ENCODE measurements around the gene COA8. TPM values are rescaled to one million over a fixed set of nuclear protein-coding genes. Genes with fewer than 3 reads are reported as not detected.

COA8 gene
- total RNA-seq, 4 donors from 2014 or later: 1.5 to 17.1 (median 15.2) TPM; not detected in 1

- peaks cover 22 to 65% (median 40%) of the 10 kb centered on the region in 4 donors for H3K4me1 ChIP-seq
- peaks cover 0 to 20% (median 4%) of the 10 kb centered on the region in 4 donors for H3K36me3 ChIP-seq
- H3K4me3 ChIP-seq: no peak overlapping the region
- TF ChIP-seq POLR2A (IDR thresholded peaks at IDR 0.05) (no peak), POLR2AphosphoS5 (IDR thresholded peaks at IDR 0.05) (no peak), EP300 (IDR thresholded peaks at IDR 0.05; ENCODE audit: low read depth) (no peak)
- TF ChIP-seq, protein P1, sequence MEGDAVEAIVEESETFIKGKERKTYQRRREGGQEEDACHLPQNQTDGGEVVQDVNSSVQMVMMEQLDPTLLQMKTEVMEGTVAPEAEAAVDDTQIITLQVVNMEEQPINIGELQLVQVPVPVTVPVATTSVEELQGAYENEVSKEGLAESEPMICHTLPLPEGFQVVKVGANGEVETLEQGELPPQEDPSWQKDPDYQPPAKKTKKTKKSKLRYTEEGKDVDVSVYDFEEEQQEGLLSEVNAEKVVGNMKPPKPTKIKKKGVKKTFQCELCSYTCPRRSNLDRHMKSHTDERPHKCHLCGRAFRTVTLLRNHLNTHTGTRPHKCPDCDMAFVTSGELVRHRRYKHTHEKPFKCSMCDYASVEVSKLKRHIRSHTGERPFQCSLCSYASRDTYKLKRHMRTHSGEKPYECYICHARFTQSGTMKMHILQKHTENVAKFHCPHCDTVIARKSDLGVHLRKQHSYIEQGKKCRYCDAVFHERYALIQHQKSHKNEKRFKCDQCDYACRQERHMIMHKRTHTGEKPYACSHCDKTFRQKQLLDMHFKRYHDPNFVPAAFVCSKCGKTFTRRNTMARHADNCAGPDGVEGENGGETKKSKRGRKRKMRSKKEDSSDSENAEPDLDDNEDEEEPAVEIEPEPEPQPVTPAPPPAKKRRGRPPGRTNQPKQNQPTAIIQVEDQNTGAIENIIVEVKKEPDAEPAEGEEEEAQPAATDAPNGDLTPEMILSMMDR (IDR thresholded peaks at IDR 0.05): no peak
- H3K27ac ChIP-seq: peak overlapping the region; percentile 54 to 70 (median 64)
- WGBS, 2 donors (ENCODE audit: low coverage in 1 of 2): 74 to 85% methylated on average over 7 to 9 of the region's 9 CpGs
- H3K27me3 ChIP-seq: no peaks in the 10 kb centered on the region
- intact Hi-C loops (cut with DNase I; ENCODE audit: low total_unique reads) (no loop called here), in situ Hi-C loops (cut with MboI; ENCODE audit: low pct_ligation_motif_present in 1 of 4, low pct_unique_long_range_greater_than_20kb in 1 of 4, low sequenced_read_pairs in 3 of 4) (loop anchor here in 1 of 4 donors (10.0 kb wide), 1 partner anchor 55 kb away; no protein-coding TSS in a partner anchor)
- DNase-seq: no peak
- no peaks in the 10 kb centered on the region for H3K9me3 ChIP-seq
Observed at GRCh38 chr14:103559766-103560165, 3.0 kb upstream of the COA8 start.

GRCh38 chr14:103560691-103561090 is 2.1 kb upstream of the COA8 start:
- in situ Hi-C loops (cut with MboI; ENCODE audit: low pct_ligation_motif_present in 1 of 4, low pct_unique_long_range_greater_than_20kb in 1 of 4, low sequenced_read_pairs in 3 of 4): no loop called here
- Histone ChIP-seq H3K4me3 (peak overlapping the region in 1 of 4 donors; percentile 94), H3K27ac (peak overlapping the region in 3 of 4 donors; percentile 96 to 98 (median 98)), H3K9me3 (no peaks in the 10 kb centered on the region), H3K4me1 (peaks cover 22 to 68% (median 42%) of the 10 kb centered on the region in 4 donors), H3K36me3 (peaks cover 0 to 20% (median 4%) of the 10 kb centered on the region in 4 donors), H3K27me3 (no peaks in the 10 kb centered on the region)
- 40 to 73% methylated on average over 1 to 8 of the region's 8 CpGs for WGBS, 2 donors (ENCODE audit: low coverage in 1 of 2)
- no peak for DNase-seq
- intact Hi-C loops (cut with DNase I; ENCODE audit: low total_unique reads): no loop called here
- TF ChIP-seq EP300 (IDR thresholded peaks at IDR 0.05; ENCODE audit: low read depth) (no peak), POLR2A (IDR thresholded peaks at IDR 0.05) (no peak), POLR2AphosphoS5 (IDR thresholded peaks at IDR 0.05) (no peak)
- TF ChIP-seq, protein P1 (IDR thresholded peaks at IDR 0.05): no peak

DNA sequence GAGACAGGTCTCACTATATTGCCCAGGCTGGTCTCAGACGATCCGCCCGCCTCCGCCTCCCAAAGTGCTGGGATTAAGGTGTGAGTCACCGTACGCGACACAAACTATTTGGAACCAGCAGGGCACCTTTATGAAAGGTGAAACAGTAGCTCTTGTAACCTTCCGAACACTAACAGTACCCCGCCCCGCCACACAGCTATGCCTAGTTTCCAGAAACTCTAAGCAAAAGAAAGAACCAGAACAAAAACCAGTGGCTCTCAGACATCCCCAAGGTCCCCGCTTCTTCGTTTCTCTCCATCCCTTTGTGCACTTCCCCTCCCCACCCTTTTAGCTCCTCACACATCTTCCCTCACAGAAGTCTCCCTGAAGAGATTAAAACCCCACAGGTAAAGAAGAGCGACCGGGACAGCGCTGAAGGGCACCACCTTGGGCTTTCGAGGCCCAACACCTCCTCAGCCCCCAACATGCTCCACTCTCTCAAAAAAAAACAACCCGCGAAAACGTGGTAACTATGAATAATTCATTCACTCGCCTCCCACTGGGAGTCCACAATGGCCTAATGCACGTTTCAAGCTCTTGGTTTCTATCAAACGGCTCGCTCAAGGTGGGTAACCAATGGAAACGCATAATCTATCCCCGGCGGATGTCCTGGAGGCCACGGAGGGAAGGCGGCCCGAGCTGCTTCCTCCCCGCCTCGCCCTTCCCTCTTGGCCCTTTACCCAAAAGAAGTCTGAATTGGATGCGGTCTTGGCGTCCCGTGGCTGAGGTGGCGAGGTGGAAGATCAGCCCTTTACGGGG is 1.2 kb upstream of the COA8 start:
- WGBS, 2 donors (ENCODE audit: low coverage in 1 of 2): 4% methylated on average over 36 of the region's 36 CpGs; no CpG with 5 or more reads in 1 of the 2 donors
- in situ Hi-C loops (cut with MboI; ENCODE audit: low pct_ligation_motif_present in 1 of 4, low pct_unique_long_range_greater_than_20kb in 1 of 4, low sequenced_read_pairs in 3 of 4): no loop called here
- TF ChIP-seq, protein P1 (IDR thresholded peaks at IDR 0.05): peak in 2 of 5 experiments; percentile 8
- TF ChIP-seq POLR2AphosphoS5 (IDR thresholded peaks at IDR 0.05) (no peak), EP300 (IDR thresholded peaks at IDR 0.05; ENCODE audit: low read depth) (no peak)
- DNase-seq: peak; percentile 35
- Histone ChIP-seq H3K4me3 (peak overlapping the region; percentile 91 to 95 (median 94)), H3K9me3 (no peaks in the 10 kb centered on the region), H3K36me3 (peaks cover 0 to 20% (median 4%) of the 10 kb centered on the region in 4 donors), H3K4me1 (peaks cover 22 to 68% (median 42%) of the 10 kb centered on the region in 4 donors), H3K27ac (peak overlapping the region; percentile 95 to 98 (median 97)), H3K27me3 (no peaks in the 10 kb centered on the region)
- intact Hi-C loops (cut with DNase I; ENCODE audit: low total_unique reads): no loop called here

DNA sequence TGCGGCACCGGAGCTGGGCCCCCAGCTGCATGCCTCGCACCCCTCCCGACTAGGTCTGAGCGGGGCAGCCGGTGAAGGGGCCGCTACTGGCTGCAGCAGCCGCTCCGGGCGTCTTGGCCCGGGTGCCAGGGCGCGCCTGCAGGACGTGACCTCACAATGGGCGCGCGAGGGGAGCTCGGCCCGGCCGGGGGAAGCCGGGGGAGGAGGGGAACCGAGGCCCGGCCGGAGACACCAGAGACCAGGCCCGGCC is 656 bp upstream of the COA8 start:
- H3K27me3 ChIP-seq: no peaks in the 10 kb centered on the region
- no peaks in the 10 kb centered on the region for H3K9me3 ChIP-seq
- in situ Hi-C loops (cut with MboI; ENCODE audit: low pct_ligation_motif_present in 1 of 4, low pct_unique_long_range_greater_than_20kb in 1 of 4, low sequenced_read_pairs in 3 of 4) (no loop called here), intact Hi-C loops (cut with DNase I; ENCODE audit: low total_unique reads) (no loop called here)
- peaks cover 0 to 20% (median 4%) of the 10 kb centered on the region in 4 donors for H3K36me3 ChIP-seq
- DNase-seq: no peak
- peak overlapping the region; percentile 95 to 98 (median 97) for H3K27ac ChIP-seq
- peak overlapping the region; percentile 91 to 95 (median 94) for H3K4me3 ChIP-seq
- peaks cover 22 to 62% (median 41%) of the 10 kb centered on the region in 4 donors for H3K4me1 ChIP-seq
- TF ChIP-seq, protein P1 (IDR thresholded peaks at IDR 0.05): no peak
- TF ChIP-seq POLR2A (IDR thresholded peaks at IDR 0.05): no peak
- TF ChIP-seq POLR2AphosphoS5 (IDR thresholded peaks at IDR 0.05): no peak
- no peak for TF ChIP-seq EP300 (IDR thresholded peaks at IDR 0.05; ENCODE audit: low read depth)
- WGBS, 2 donors (ENCODE audit: low coverage in 1 of 2): 0 to 2% methylated on average over 2 to 14 of the region's 25 CpGs

Data from transverse colon (tissue), 4 donors.